AG09309 (cell line): Measurements from ENCODE around the gene ATG5.

Experiments
- DNase-seq: peaks from one replicate; pipeline ENCODE4 v3.0.0-alpha.2; 2010; ENCODE audit warnings: low read depth
- H3K4me3 ChIP-seq: 2 replicates; pipeline ENCODE4 v1.5.1; 2011; ENCODE audit warnings: mild to moderate bottlenecking, low read depth, low read length, moderate library complexity; ENCODE audit not compliant: control insufficient read depth
- CTCF ChIP-seq: IDR thresholded peaks from 2 replicates; pipeline ENCODE4 v1.5.1; 2011; ENCODE audit warnings: mild to moderate bottlenecking, low read depth, low read length, inconsistent platforms; ENCODE audit not compliant: insufficient read depth, control insufficient read depth; ENCODE audit errors: missing control alignments

The ATG5 gene

GRCh38 chr6:106145741-106146227, 179.8 kb downstream of the ATG5 start:
- H3K4me3 ChIP-seq = no peak overlapping the region
- no peak for DNase-seq
- TF ChIP-seq CTCF = no peak

- TF ChIP-seq CTCF = no peak
- no peak overlapping the region for H3K4me3 ChIP-seq
- DNase-seq = no peak
These were observed 180.4 kb downstream of the ATG5 start for GRCh38 chr6:106145144-106145543.

- no peak for TF ChIP-seq CTCF
- no peak for DNase-seq
- no peak overlapping the region for H3K4me3 ChIP-seq
These were observed 181.9 kb downstream of the ATG5 start for GRCh38 chr6:106143665-106144064.

- TF ChIP-seq CTCF = no peak
- no peak overlapping the region for H3K4me3 ChIP-seq
- DNase-seq = no peak
These were observed 182.6 kb downstream of the ATG5 start for GRCh38 chr6:106142876-106143431.

- no peak for DNase-seq
- no peak for TF ChIP-seq CTCF
- no peak overlapping the region for H3K4me3 ChIP-seq
These were observed 183.9 kb downstream of the ATG5 start for GRCh38 chr6:106141441-106142237.

- no peak for TF ChIP-seq CTCF
- no peak overlapping the region for H3K4me3 ChIP-seq
- DNase-seq = no peak
These were observed 187.4 kb downstream of the ATG5 start for GRCh38 chr6:106138151-106138550.

- no peak overlapping the region for H3K4me3 ChIP-seq
- DNase-seq = no peak
- TF ChIP-seq CTCF = no peak
These were observed 188.7 kb downstream of the ATG5 start for GRCh38 chr6:106136845-106137244.
